Liver (tissue), 3 donors: ENCODE results near the gene CACNA1E.

Source experiments
- EGR1 ChIP-seq, 2 donors: IDR thresholded peaks; 2 replicates each; pipeline ENCODE4 v1.6.1; 2016 to 2018; ENCODE audit warnings: antibody characterized with exemption in 2 of 2, low read depth in 2 of 2
- GABPA ChIP-seq, 2 donors: IDR thresholded peaks in 1 of 2; conservative IDR thresholded peaks in 1 of 2; 2 replicates each; pipeline ENCODE4 v1.6.1; 2016; ENCODE audit warnings: antibody characterized with exemption in 2 of 2, mild to moderate bottlenecking in 1 of 2, moderate library complexity in 1 of 2
- HNF4A ChIP-seq, 2 donors: conservative IDR thresholded peaks; 2 replicates each; pipeline ENCODE4 v1.6.1; 2016; ENCODE audit warnings: antibody characterized with exemption in 2 of 2, mild to moderate bottlenecking in 2 of 2
- HNF4G ChIP-seq: IDR thresholded peaks from 2 replicates; pipeline ENCODE4 v1.6.1; 2016; ENCODE audit warnings: antibody characterized with exemption
- JUND ChIP-seq, 2 donors: IDR thresholded peaks; 2 replicates each; pipeline ENCODE4 v1.6.1; 2016; ENCODE audit warnings: antibody characterized with exemption in 2 of 2
- RAD21 ChIP-seq, 2 donors: IDR thresholded peaks; 2 replicates each; pipeline ENCODE4 v1.6.1; 2016; ENCODE audit warnings: antibody characterized with exemption in 2 of 2, mild to moderate bottlenecking in 2 of 2
- SP1 ChIP-seq: IDR thresholded peaks from 2 replicates; pipeline ENCODE4 v1.6.1; 2018; ENCODE audit warnings: antibody characterized with exemption, mild to moderate bottlenecking
- YY1 ChIP-seq: IDR thresholded peaks from 2 replicates; pipeline ENCODE4 v1.6.1; 2016; ENCODE audit warnings: antibody characterized with exemption, mild to moderate bottlenecking
- ZBTB33 ChIP-seq: IDR thresholded peaks from 2 replicates; pipeline ENCODE4 v1.6.1; 2016; ENCODE audit warnings: antibody characterized with exemption
- TF ChIP-seq, protein P1 (sequence below): fragments of 150-350 bp; IDR thresholded peaks from 2 replicates; pipeline ENCODE4 v1.5.1; 2017; ENCODE audit warnings: improper control_type of control experiment, low read depth, low read length; ENCODE audit not compliant: missing input control
- TF ChIP-seq, protein P2 (sequence below): IDR thresholded peaks from 2 replicates; pipeline ENCODE4 v1.6.1; 2016; ENCODE audit warnings: antibody characterized with exemption, mild to moderate bottlenecking
- TF ChIP-seq, protein P3 (sequence below): IDR thresholded peaks from 2 replicates; pipeline ENCODE4 v1.6.1; 2016; ENCODE audit warnings: antibody characterized with exemption
- donor health status: healthy.
- donor health status: healthy.

DNA sequence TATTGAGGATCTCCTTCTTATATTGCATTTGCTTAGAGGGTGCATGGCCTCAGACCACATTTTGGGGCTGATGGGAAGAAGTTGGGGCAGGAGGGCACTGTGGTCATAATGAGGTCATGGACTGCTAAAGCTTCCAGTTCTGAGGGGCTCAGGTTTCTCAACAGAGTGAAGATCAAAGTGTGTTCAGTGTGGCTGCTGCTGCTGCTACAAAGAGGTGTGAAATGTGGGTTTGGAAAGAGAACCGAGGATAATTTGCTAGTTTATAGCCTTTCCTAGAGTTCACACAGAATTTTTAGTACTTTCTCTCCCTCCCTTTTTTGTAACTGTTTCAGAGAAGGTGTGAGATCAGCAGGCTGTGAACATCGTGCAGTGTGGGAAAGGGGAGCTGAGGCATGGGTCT is 73.3 kb downstream of the CACNA1E start:
- TF ChIP-seq, protein P1, sequence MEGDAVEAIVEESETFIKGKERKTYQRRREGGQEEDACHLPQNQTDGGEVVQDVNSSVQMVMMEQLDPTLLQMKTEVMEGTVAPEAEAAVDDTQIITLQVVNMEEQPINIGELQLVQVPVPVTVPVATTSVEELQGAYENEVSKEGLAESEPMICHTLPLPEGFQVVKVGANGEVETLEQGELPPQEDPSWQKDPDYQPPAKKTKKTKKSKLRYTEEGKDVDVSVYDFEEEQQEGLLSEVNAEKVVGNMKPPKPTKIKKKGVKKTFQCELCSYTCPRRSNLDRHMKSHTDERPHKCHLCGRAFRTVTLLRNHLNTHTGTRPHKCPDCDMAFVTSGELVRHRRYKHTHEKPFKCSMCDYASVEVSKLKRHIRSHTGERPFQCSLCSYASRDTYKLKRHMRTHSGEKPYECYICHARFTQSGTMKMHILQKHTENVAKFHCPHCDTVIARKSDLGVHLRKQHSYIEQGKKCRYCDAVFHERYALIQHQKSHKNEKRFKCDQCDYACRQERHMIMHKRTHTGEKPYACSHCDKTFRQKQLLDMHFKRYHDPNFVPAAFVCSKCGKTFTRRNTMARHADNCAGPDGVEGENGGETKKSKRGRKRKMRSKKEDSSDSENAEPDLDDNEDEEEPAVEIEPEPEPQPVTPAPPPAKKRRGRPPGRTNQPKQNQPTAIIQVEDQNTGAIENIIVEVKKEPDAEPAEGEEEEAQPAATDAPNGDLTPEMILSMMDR, result no peak
- TF ChIP-seq EGR1 (IDR thresholded peaks at IDR 0.05; ENCODE audit: low read depth in 2 of 2), result no peak
- TF ChIP-seq, protein P2, sequence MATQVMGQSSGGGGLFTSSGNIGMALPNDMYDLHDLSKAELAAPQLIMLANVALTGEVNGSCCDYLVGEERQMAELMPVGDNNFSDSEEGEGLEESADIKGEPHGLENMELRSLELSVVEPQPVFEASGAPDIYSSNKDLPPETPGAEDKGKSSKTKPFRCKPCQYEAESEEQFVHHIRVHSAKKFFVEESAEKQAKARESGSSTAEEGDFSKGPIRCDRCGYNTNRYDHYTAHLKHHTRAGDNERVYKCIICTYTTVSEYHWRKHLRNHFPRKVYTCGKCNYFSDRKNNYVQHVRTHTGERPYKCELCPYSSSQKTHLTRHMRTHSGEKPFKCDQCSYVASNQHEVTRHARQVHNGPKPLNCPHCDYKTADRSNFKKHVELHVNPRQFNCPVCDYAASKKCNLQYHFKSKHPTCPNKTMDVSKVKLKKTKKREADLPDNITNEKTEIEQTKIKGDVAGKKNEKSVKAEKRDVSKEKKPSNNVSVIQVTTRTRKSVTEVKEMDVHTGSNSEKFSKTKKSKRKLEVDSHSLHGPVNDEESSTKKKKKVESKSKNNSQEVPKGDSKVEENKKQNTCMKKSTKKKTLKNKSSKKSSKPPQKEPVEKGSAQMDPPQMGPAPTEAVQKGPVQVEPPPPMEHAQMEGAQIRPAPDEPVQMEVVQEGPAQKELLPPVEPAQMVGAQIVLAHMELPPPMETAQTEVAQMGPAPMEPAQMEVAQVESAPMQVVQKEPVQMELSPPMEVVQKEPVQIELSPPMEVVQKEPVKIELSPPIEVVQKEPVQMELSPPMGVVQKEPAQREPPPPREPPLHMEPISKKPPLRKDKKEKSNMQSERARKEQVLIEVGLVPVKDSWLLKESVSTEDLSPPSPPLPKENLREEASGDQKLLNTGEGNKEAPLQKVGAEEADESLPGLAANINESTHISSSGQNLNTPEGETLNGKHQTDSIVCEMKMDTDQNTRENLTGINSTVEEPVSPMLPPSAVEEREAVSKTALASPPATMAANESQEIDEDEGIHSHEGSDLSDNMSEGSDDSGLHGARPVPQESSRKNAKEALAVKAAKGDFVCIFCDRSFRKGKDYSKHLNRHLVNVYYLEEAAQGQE, result no peak
- no peak for TF ChIP-seq HNF4G
- TF ChIP-seq SP1, result no peak
- no peak for TF ChIP-seq RAD21 (IDR thresholded peaks at IDR 0.05)
- no peak for TF ChIP-seq JUND (IDR thresholded peaks at IDR 0.05)
- TF ChIP-seq HNF4A (conservative IDR thresholded peaks at IDR 0.05), result no peak
- TF ChIP-seq, protein P3, sequence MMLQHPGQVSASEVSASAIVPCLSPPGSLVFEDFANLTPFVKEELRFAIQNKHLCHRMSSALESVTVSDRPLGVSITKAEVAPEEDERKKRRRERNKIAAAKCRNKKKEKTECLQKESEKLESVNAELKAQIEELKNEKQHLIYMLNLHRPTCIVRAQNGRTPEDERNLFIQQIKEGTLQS, result no peak
- TF ChIP-seq YY1, result no peak
- TF ChIP-seq ZBTB33, result no peak
- no peak for TF ChIP-seq GABPA (IDR thresholded peaks at IDR 0.05 in 1 of 2, conservative IDR thresholded peaks at IDR 0.05 in 1 of 2)
